Measurements from ENCODE around the gene PFKL. TPM values are rescaled to one million over a fixed set of nuclear protein-coding genes. Genes with fewer than 3 reads are reported as not detected.

The PFKL gene
- total RNA-seq, 1 donor from 2014 or later: 48.7 TPM

DNA sequence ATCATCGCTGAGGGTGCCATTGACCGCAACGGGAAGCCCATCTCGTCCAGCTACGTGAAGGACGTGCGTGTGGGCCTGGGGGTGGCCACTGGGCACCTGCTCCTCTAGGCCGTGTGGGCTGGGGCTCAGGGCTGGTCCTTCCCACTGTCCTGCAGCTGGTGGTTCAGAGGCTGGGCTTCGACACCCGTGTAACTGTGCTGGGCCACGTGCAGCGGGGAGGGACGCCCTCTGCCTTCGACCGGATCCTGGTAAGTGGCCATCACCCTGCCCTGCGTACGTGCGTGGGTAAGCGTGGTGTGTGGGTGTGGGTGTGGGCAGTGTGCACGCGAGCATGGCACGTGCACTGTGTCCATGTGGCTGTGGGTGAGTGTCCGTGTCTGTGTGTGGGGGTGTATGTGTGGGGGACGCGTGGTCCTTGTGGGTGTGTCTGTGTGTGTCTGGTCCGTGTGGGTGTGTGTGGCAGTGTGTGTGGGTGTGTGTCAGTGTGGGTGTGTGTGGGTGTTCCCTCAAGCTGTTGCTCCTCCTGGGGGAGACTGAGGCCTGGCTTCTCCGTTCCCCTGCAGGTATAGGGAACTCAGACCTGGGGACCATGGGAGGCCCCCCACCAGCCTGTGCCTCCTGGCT lies 16.5 kb downstream of the PFKL start:
- Histone ChIP-seq H3K27me3 (no peaks in the 10 kb centered on the region), H4K20me1 (ENCODE audit: low read depth) (no peaks in the 10 kb centered on the region), H2AFZ (replicated peaks) (no peak overlapping the region), H3K36me3 (no peaks in the 10 kb centered on the region), H3F3A (ENCODE audit: low read depth) (no peaks in the 10 kb centered on the region), H3K79me2 (ENCODE audit: low read depth) (no peaks in the 10 kb centered on the region), H3K9me3 (ENCODE audit: low read depth) (no peaks in the 10 kb centered on the region), H3K27ac (no peak overlapping the region), H3K4me2 (no peak overlapping the region), H3K4me3 (no peak overlapping the region), H3K9ac (no peak overlapping the region), H3K4me1 (no peaks in the 10 kb centered on the region)
- no peak for TF ChIP-seq CTCF (IDR thresholded peaks at IDR 0.05)
- no peak for TF ChIP-seq EZH2phosphoT487 (IDR thresholded peaks at IDR 0.05)
- Mint-ChIP-seq H3K4me1 (no peaks in the 10 kb centered on the region), H3K27ac (peak overlapping the region; percentile 93), H3K36me3 (peaks cover 3% of the 10 kb centered on the region), H3K27me3 (ENCODE audit: insufficient read depth, low read depth) (peaks cover 3% of the 10 kb centered on the region), H3K9me3 (no peaks in the 10 kb centered on the region), H3K4me3 (peak overlapping the region; percentile 52)
- DNase-seq (ENCODE audit: low spot score): no peak

- H4K20me1 ChIP-seq (ENCODE audit: low read depth): no peaks in the 10 kb centered on the region
- no peaks in the 10 kb centered on the region for H3F3A ChIP-seq (ENCODE audit: low read depth)
- H3K27ac ChIP-seq: no peak overlapping the region
- Mint-ChIP-seq H3K4me3 (no peak overlapping the region), H3K9me3 (no peaks in the 10 kb centered on the region), H3K27ac (no peak overlapping the region), H3K4me1 (no peaks in the 10 kb centered on the region), H3K27me3 (ENCODE audit: insufficient read depth, low read depth) (peaks cover 3% of the 10 kb centered on the region), H3K36me3 (peaks cover 3% of the 10 kb centered on the region)
- no peaks in the 10 kb centered on the region for H3K4me1 ChIP-seq
- TF ChIP-seq EZH2phosphoT487 (IDR thresholded peaks at IDR 0.05) (no peak), CTCF (IDR thresholded peaks at IDR 0.05) (no peak), EZH2 (IDR thresholded peaks at IDR 0.05) (no peak)
- no peak for DNase-seq (ENCODE audit: low spot score)
- H3K79me2 ChIP-seq (ENCODE audit: low read depth): no peaks in the 10 kb centered on the region
- H2AFZ ChIP-seq (replicated peaks): no peak overlapping the region
- H3K4me3 ChIP-seq: no peak overlapping the region
- no peaks in the 10 kb centered on the region for H3K9me3 ChIP-seq (ENCODE audit: low read depth)
- no peaks in the 10 kb centered on the region for H3K36me3 ChIP-seq
- no peaks in the 10 kb centered on the region for H3K27me3 ChIP-seq
- H3K4me2 ChIP-seq: no peak overlapping the region
- H3K9ac ChIP-seq: no peak overlapping the region
Measured at GRCh38 chr21:44317241-44317782, 17.5 kb downstream of the PFKL start.

GRCh38 chr21:44317871-44318270 lies 18.0 kb downstream of the PFKL start:
- Histone ChIP-seq H3K9me3 (ENCODE audit: low read depth) (no peaks in the 10 kb centered on the region), H3K4me2 (no peak overlapping the region), H3F3A (ENCODE audit: low read depth) (no peaks in the 10 kb centered on the region), H3K79me2 (ENCODE audit: low read depth) (no peaks in the 10 kb centered on the region), H3K36me3 (no peaks in the 10 kb centered on the region), H3K9ac (no peak overlapping the region), H3K4me3 (no peak overlapping the region), H3K27me3 (no peaks in the 10 kb centered on the region), H3K4me1 (no peaks in the 10 kb centered on the region), H3K27ac (no peak overlapping the region), H4K20me1 (ENCODE audit: low read depth) (no peaks in the 10 kb centered on the region), H2AFZ (replicated peaks) (no peak overlapping the region)
- Mint-ChIP-seq H3K9me3 (no peaks in the 10 kb centered on the region), H3K27ac (no peak overlapping the region), H3K4me1 (no peaks in the 10 kb centered on the region), H3K4me3 (no peak overlapping the region), H3K36me3 (peaks cover 3% of the 10 kb centered on the region), H3K27me3 (ENCODE audit: insufficient read depth, low read depth) (peaks cover 3% of the 10 kb centered on the region)
- TF ChIP-seq EZH2 (IDR thresholded peaks at IDR 0.05) (no peak), CTCF (IDR thresholded peaks at IDR 0.05) (no peak), EZH2phosphoT487 (IDR thresholded peaks at IDR 0.05) (no peak)
- DNase-seq (ENCODE audit: low spot score): no peak

All from neural progenitor cell (in vitro differentiated cells).